HepG2 (cell line): ENCODE results near the gene AKT3.

Source experiments
- CREB3 ChIP-seq: sonication (generic); formaldehyde crosslinking; IDR thresholded peaks from 2 replicates; pipeline ENCODE4 v1.5.0; 2020; ENCODE audit warnings: missing genetic modification reagents
- CTCF ChIP-seq: sonication (generic); formaldehyde crosslinking; IDR thresholded peaks from 2 replicates; pipeline ENCODE4 v1.5.0; 2020; ENCODE audit warnings: mild to moderate bottlenecking, missing genetic modification reagents, moderate library complexity
- JUND ChIP-seq: sonication (generic); formaldehyde crosslinking; IDR thresholded peaks from 2 replicates; pipeline ENCODE4 v1.8.0; 2022; ENCODE audit warnings: mild to moderate bottlenecking, missing genetic modification reagents
- MAX ChIP-seq: IDR thresholded peaks from 2 replicates; pipeline ENCODE4 v1.6.1; 2012; ENCODE audit warnings: inconsistent platforms
- NFATC3 ChIP-seq: sonication (generic); formaldehyde crosslinking; IDR thresholded peaks from 2 replicates; pipeline ENCODE4 v1.5.1; 2020; ENCODE audit warnings: mild to moderate bottlenecking, missing genetic modification reagents
- POLR2A ChIP-seq, 2 experiments: IDR thresholded peaks; 2 replicates each; pipeline ENCODE4 v1.6.1; 2011; ENCODE audit warnings: low read depth in 2 of 2, low read length in 2 of 2, mild to moderate bottlenecking in 1 of 2, moderate library complexity in 1 of 2; ENCODE audit not compliant: insufficient read depth in 1 of 2
- POLR2AphosphoS5 ChIP-seq: IDR thresholded peaks from 2 replicates; pipeline ENCODE4 v1.6.1; 2012; ENCODE audit warnings: low read depth, low read length
- PRDM4 ChIP-seq: sonication (generic); formaldehyde crosslinking; IDR thresholded peaks from 2 replicates; pipeline ENCODE4 v1.9.0; 2021; ENCODE audit warnings: missing genetic modification reagents, borderline replicate concordance
- RAD51 ChIP-seq: fragments of 450-650 bp; IDR thresholded peaks from 2 replicates; pipeline ENCODE4 v1.6.1; 2016; ENCODE audit warnings: borderline replicate concordance
- RFX5 ChIP-seq: IDR thresholded peaks from 2 replicates; pipeline ENCODE4 v1.6.1; 2011; ENCODE audit warnings: low read depth, low read length, improper control_type of control experiment
- SMC3 ChIP-seq: IDR thresholded peaks from 2 replicates; pipeline ENCODE4 v1.6.1; 2011; ENCODE audit warnings: low read length, improper control_type of control experiment
- ZC3H4 ChIP-seq: sonication (generic); formaldehyde crosslinking; IDR thresholded peaks from 2 replicates; pipeline ENCODE4 v1.4.0; 2020; ENCODE audit warnings: missing genetic modification reagents, borderline replicate concordance
- ZNF280B ChIP-seq: sonication (generic); formaldehyde crosslinking; IDR thresholded peaks from 2 replicates; pipeline ENCODE4 v1.5.0; 2020; ENCODE audit warnings: missing genetic modification reagents, mild to moderate bottlenecking, borderline replicate concordance

- TF ChIP-seq JUND (CRISPR knock-in tag) (no peak), POLR2AphosphoS5 (no peak), RAD51 (no peak), SMC3 (no peak), MAX (no peak), PRDM4 (CRISPR knock-in tag) (no peak), NFATC3 (CRISPR knock-in tag) (no peak), CTCF (CRISPR knock-in tag) (no peak), RFX5 (no peak), POLR2A (IDR thresholded peaks at IDR 0.05; ENCODE audit: insufficient read depth in 1 of 2, low read depth in 2 of 2, low read length in 2 of 2) (no peak), ZNF280B (CRISPR knock-in tag) (no peak), ZC3H4 (CRISPR knock-in tag) (no peak), CREB3 (no peak)
These were observed 1.7 kb upstream of the AKT3 start for GRCh38 chr1:243851765-243852164.
